Central memory CD8-positive, alpha-beta T cell (primary cell): ENCODE results near the gene ZSWIM6.

ENCODE experiments used
- ATAC-seq: fragments of 150-1000 bp; cut with Tn5 transposase; replicated peaks from 2 replicates; pipeline ENCODE4 v1.10.0; 2022; ENCODE audit warnings: mild to moderate bottlenecking, moderate FRiP score, moderate number of reproducible peaks; ENCODE audit not compliant: poor library complexity, severe bottlenecking; ENCODE audit errors: extremely low read depth
- DNase-seq, 2 donors: peaks; one replicate each; pipeline ENCODE4 v3.0.0; 2021; ENCODE audit warnings: low spot score in 2 of 2
- H3K27ac Mint-ChIP-seq: one replicate; pipeline ENCODE4 v1.8.0; 2022; ENCODE audit warnings: low read depth, mild to moderate bottlenecking, moderate library complexity, mixed read lengths
- H3K27me3 Mint-ChIP-seq: one replicate; pipeline ENCODE4 v1.8.0; 2022; ENCODE audit warnings: mixed read lengths
- H3K36me3 Mint-ChIP-seq: one replicate; pipeline ENCODE4 v1.8.0; 2022; ENCODE audit warnings: mild to moderate bottlenecking, moderate library complexity, mixed read lengths; ENCODE audit not compliant: insufficient read depth
- H3K4me1 Mint-ChIP-seq: one replicate; pipeline ENCODE4 v1.8.0; 2022; ENCODE audit warnings: mixed read lengths
- H3K4me3 Mint-ChIP-seq: one replicate; pipeline ENCODE4 v1.8.0; 2022; ENCODE audit warnings: mild to moderate bottlenecking, moderate library complexity, mixed read lengths
- H3K9me3 Mint-ChIP-seq: one replicate; pipeline ENCODE4 v1.8.0; 2022; ENCODE audit warnings: mixed read lengths

Gene ZSWIM6

GRCh38 chr5:61344187-61344944, 12.3 kb downstream of the ZSWIM6 start:
- Mint-ChIP-seq H3K36me3 (peaks cover 11% of the 10 kb centered on the region), H3K9me3 (no peaks in the 10 kb centered on the region), H3K4me3 (no peak overlapping the region), H3K4me1 (peaks cover 46% of the 10 kb centered on the region), H3K27ac (no peak overlapping the region), H3K27me3 (no peaks in the 10 kb centered on the region)
- ATAC-seq (no peak), DNase-seq (no peak)

- H3K27ac Mint-ChIP-seq: no peak overlapping the region
- DNase-seq (no peak), ATAC-seq (no peak)
- no peak overlapping the region for H3K4me3 Mint-ChIP-seq
- peaks cover 48% of the 10 kb centered on the region for H3K4me1 Mint-ChIP-seq
- H3K27me3 Mint-ChIP-seq: no peaks in the 10 kb centered on the region
- H3K9me3 Mint-ChIP-seq: no peaks in the 10 kb centered on the region
- H3K36me3 Mint-ChIP-seq: peaks cover 8% of the 10 kb centered on the region
Measured at GRCh38 chr5:61346511-61346910, 14.5 kb downstream of the ZSWIM6 start.

DNA sequence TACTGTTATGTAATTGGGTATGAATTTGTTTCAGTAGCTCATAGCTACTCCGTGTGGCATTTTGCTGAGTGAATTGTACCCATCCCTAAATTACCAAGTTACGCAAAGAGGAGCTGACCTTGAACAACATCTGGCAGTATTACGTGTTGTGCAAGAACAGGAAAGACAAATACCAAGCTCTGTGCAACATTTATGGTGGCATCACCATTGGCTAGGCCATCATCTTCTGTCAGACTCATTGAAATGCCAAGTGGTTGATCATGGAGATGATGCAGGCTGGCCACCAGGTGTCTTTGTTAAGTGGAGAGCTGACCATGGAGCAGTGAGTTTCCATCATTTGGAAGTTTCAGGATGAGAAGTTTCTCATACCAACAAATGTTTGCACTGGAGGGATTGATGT, 15.0 kb downstream of the ZSWIM6 start:
- no peaks in the 10 kb centered on the region for H3K27me3 Mint-ChIP-seq
- H3K27ac Mint-ChIP-seq: no peak overlapping the region
- peaks cover 53% of the 10 kb centered on the region for H3K4me1 Mint-ChIP-seq

DNA sequence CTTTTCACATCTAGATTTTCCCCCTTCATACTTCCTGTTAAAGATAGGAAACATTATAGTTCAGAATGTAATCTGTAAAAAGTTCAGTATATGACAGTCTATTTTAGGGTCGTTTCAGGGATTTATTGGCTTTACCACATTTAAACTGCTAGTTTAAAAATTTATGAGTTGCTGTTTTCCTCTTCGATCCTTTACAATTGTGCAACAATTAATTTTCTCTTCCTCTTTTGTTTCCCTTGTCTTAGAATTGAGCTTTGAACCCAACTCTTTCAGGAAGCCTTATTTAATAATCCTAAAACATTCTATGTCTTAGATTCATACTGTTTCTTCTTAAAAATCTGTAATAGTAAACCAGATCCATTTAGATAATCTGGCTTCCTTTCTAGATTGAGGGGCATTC, 16.4 kb downstream of the ZSWIM6 start:
- ATAC-seq: no peak
- Mint-ChIP-seq H3K4me3 (no peak overlapping the region), H3K36me3 (peaks cover 10% of the 10 kb centered on the region), H3K27me3 (no peaks in the 10 kb centered on the region), H3K4me1 (peaks cover 63% of the 10 kb centered on the region), H3K27ac (no peak overlapping the region), H3K9me3 (no peaks in the 10 kb centered on the region)
- DNase-seq: no peak

More for the DNA sequence above, 15.0 kb downstream of the ZSWIM6 start:
- peaks cover 10% of the 10 kb centered on the region for H3K36me3 Mint-ChIP-seq
- no peaks in the 10 kb centered on the region for H3K9me3 Mint-ChIP-seq
- no peak overlapping the region for H3K4me3 Mint-ChIP-seq
- DNase-seq (no peak), ATAC-seq (no peak)

DNA sequence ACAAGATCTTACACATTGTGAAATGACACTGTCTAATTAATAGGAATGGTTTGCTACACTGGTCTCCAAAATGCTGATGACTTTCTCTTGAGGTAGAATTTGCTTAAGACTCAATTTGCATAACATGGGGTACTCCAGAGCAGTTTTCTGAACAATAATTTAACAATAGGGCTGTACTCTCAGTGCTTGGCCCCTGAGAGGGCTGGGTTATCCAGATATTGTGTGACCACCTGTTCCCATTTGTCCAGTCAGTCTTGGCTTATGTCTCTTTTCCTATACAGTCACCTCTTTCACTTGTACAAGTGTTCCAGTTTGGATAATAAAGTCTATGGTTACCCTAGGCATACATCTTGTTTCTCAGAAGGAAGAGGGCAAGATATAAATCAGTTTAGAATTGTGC, 17.9 kb downstream of the ZSWIM6 start:
- Mint-ChIP-seq H3K4me3 (no peak overlapping the region), H3K27me3 (no peaks in the 10 kb centered on the region), H3K27ac (no peak overlapping the region), H3K9me3 (no peaks in the 10 kb centered on the region), H3K4me1 (peaks cover 60% of the 10 kb centered on the region), H3K36me3 (peaks cover 6% of the 10 kb centered on the region)
- no peak for ATAC-seq
- no peak for DNase-seq

DNA sequence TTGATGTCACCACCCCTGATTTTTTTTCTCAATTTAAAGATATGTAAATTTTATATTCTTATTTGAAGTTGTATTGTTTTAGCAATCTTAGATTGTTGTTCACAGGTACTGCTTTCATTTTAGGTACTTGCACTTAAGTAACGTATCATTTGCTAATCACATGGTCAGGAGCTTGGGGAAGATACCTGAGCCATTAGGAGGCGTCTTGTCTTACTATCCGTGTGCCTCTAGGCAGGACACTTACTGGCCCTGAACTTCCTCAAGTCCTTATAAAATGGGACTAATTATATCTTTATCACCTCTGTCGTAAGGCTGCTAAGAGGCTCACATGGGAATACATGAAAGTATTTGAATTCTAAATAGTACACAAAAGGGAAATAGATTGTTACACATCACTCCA, 18.5 kb downstream of the ZSWIM6 start:
- no peak for DNase-seq
- Mint-ChIP-seq H3K4me3 (no peak overlapping the region), H3K27ac (no peak overlapping the region), H3K4me1 (peaks cover 56% of the 10 kb centered on the region), H3K9me3 (no peaks in the 10 kb centered on the region), H3K36me3 (peaks cover 5% of the 10 kb centered on the region), H3K27me3 (no peaks in the 10 kb centered on the region)
- ATAC-seq: no peak

- no peaks in the 10 kb centered on the region for H3K27me3 Mint-ChIP-seq
- no peak overlapping the region for H3K4me3 Mint-ChIP-seq
- DNase-seq (no peak), ATAC-seq (no peak)
- peaks cover 54% of the 10 kb centered on the region for H3K4me1 Mint-ChIP-seq
- no peak overlapping the region for H3K27ac Mint-ChIP-seq
- H3K36me3 Mint-ChIP-seq: peaks cover 4% of the 10 kb centered on the region
- no peaks in the 10 kb centered on the region for H3K9me3 Mint-ChIP-seq
Measured at GRCh38 chr5:61351733-61352132, 19.7 kb downstream of the ZSWIM6 start.

GRCh38 chr5:61352180-61352579, 20.1 kb downstream of the ZSWIM6 start:
- H3K27me3 Mint-ChIP-seq: no peaks in the 10 kb centered on the region
- H3K4me1 Mint-ChIP-seq: peaks cover 51% of the 10 kb centered on the region
- ATAC-seq (no peak), DNase-seq (no peak)
- no peaks in the 10 kb centered on the region for H3K9me3 Mint-ChIP-seq
- H3K27ac Mint-ChIP-seq: no peak overlapping the region
- no peak overlapping the region for H3K4me3 Mint-ChIP-seq
- H3K36me3 Mint-ChIP-seq: peaks cover 4% of the 10 kb centered on the region

- DNase-seq (no peak), ATAC-seq (no peak)
- H3K27me3 Mint-ChIP-seq: no peaks in the 10 kb centered on the region
- peaks cover 4% of the 10 kb centered on the region for H3K36me3 Mint-ChIP-seq
- no peak overlapping the region for H3K27ac Mint-ChIP-seq
- H3K4me1 Mint-ChIP-seq: peaks cover 47% of the 10 kb centered on the region
- peaks cover under 1% of the 10 kb centered on the region for H3K9me3 Mint-ChIP-seq
- H3K4me3 Mint-ChIP-seq: no peak overlapping the region
Measured at GRCh38 chr5:61352612-61353156, 20.6 kb downstream of the ZSWIM6 start.

DNA sequence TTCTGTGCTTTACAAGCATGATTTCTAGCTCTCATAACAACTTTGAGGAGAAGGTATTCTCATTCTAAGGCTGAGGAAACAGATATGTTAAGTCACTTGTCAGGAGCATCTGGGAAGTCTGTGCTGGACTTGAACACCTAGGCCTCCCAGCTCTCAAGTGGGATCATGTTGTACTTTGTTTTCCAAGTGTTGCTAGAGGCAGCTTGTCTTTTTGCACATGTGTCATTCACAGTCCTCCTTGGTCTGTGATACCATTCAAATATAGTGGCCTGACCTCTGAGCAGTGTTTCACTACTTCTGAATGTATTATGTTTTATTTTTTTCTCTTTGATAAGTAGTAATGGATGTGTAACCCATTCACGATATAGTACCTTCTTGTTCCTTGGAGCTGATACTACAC, 21.2 kb downstream of the ZSWIM6 start:
- peaks cover 5% of the 10 kb centered on the region for H3K9me3 Mint-ChIP-seq
- peaks cover 46% of the 10 kb centered on the region for H3K4me1 Mint-ChIP-seq
- H3K36me3 Mint-ChIP-seq: peaks cover 4% of the 10 kb centered on the region
- H3K27ac Mint-ChIP-seq: no peak overlapping the region
- no peak overlapping the region for H3K4me3 Mint-ChIP-seq
- DNase-seq (no peak), ATAC-seq (no peak)
- H3K27me3 Mint-ChIP-seq: no peaks in the 10 kb centered on the region

- H3K27ac Mint-ChIP-seq: no peak overlapping the region
Measured at GRCh38 chr5:61354199-61354598, 22.1 kb downstream of the ZSWIM6 start.

GRCh38 chr5:61357745-61358144, 25.7 kb downstream of the ZSWIM6 start:
- Mint-ChIP-seq H3K9me3 (peaks cover 5% of the 10 kb centered on the region), H3K4me1 (peaks cover 35% of the 10 kb centered on the region), H3K27ac (no peak overlapping the region), H3K4me3 (no peak overlapping the region), H3K36me3 (peaks cover 5% of the 10 kb centered on the region), H3K27me3 (no peaks in the 10 kb centered on the region)
- ATAC-seq: no peak
- DNase-seq: no peak

More at GRCh38 chr5:61354199-61354598, 22.1 kb downstream of the ZSWIM6 start:
- Mint-ChIP-seq H3K4me1 (peaks cover 42% of the 10 kb centered on the region), H3K9me3 (peaks cover 5% of the 10 kb centered on the region), H3K4me3 (no peak overlapping the region), H3K36me3 (peaks cover 4% of the 10 kb centered on the region), H3K27me3 (no peaks in the 10 kb centered on the region)
- DNase-seq: no peak
- no peak for ATAC-seq

DNA sequence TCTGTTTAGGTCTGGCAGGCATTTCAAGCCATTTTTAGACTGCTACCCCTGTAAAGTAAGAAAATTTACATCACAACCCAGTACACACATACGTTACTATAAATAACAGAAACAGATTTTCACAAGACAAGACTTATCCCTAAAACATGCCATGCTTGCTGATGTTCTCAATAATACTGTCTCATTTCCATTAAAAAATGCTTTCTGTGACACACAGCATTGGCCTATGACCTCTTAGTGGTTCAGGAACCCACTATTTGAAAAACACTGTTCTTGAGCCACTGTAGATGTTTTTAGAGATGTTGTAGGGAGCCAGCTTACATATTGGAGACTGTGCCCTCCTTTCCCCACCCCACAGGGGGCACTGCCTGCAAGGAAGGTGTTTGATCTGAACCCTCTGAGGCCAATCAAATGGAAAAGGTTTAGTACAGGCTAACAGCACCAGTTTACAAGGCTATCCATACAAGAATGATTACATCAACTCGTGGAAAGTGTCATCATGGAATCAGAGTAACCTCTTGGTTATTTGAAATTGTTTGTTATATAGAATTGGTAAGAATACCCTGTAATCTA, 30.8 kb downstream of the ZSWIM6 start:
- peaks cover 27% of the 10 kb centered on the region for H3K4me1 Mint-ChIP-seq
- peaks cover 3% of the 10 kb centered on the region for H3K9me3 Mint-ChIP-seq
- H3K27me3 Mint-ChIP-seq: no peaks in the 10 kb centered on the region
- no peak overlapping the region for H3K27ac Mint-ChIP-seq
- no peak overlapping the region for H3K4me3 Mint-ChIP-seq
- no peak for DNase-seq
- ATAC-seq: no peak
- H3K36me3 Mint-ChIP-seq: peaks cover 6% of the 10 kb centered on the region
